Stomach smooth muscle (tissue), 2 donors: Measurements from ENCODE around the gene TTLL3.

ENCODE experiments used
- H3K27ac ChIP-seq: one replicate; pipeline ENCODE4 v1.7.0; 2013; ENCODE audit warnings: mild to moderate bottlenecking, low read length, inconsistent platforms
- H3K27me3 ChIP-seq, 2 donors: one replicate each; pipeline ENCODE4 v1.7.0; 2013; ENCODE audit warnings: low read length in 2 of 2; ENCODE audit not compliant: insufficient read depth in 2 of 2, control insufficient read depth in 1 of 2
- H3K36me3 ChIP-seq, 2 donors: one replicate each; pipeline ENCODE4 v1.7.0; 2013; ENCODE audit warnings: low read length in 2 of 2; ENCODE audit not compliant: control insufficient read depth in 2 of 2, insufficient read depth in 2 of 2
- H3K4me1 ChIP-seq: one replicate; pipeline ENCODE4 v1.7.0; 2013; ENCODE audit warnings: low read length; ENCODE audit not compliant: control insufficient read depth, insufficient read depth
- H3K4me3 ChIP-seq, 2 donors: one replicate each; pipeline ENCODE4 v1.7.0; 2013; ENCODE audit warnings: low read length in 2 of 2
- H3K9ac ChIP-seq, 2 donors: one replicate each; pipeline ENCODE4 v1.7.0; 2013; ENCODE audit warnings: low read length in 2 of 2, mild to moderate bottlenecking in 1 of 2
- H3K9me3 ChIP-seq, 2 donors: one replicate each; pipeline ENCODE4 v1.7.0; 2013; ENCODE audit warnings: low read length in 2 of 2; ENCODE audit not compliant: control insufficient read depth in 2 of 2
- donor health status: healthy.
- donor health status: Pancreatic carcinoma.

Gene TTLL3

GRCh38 chr3:9825451-9826040 is 15.5 kb downstream of the TTLL3 start:
- Histone ChIP-seq H3K27me3 (no peaks in the 10 kb centered on the region), H3K36me3 (peaks cover 13 to 14% of the 10 kb centered on the region in 2 donors), H3K9ac (no peak overlapping the region), H3K4me1 (no peaks in the 10 kb centered on the region), H3K4me3 (no peak overlapping the region), H3K9me3 (no peaks in the 10 kb centered on the region), H3K27ac (no peak overlapping the region)

GRCh38 chr3:9826815-9827573 is 16.9 kb downstream of the TTLL3 start:
- H3K4me3 ChIP-seq, result no peak overlapping the region
- no peaks in the 10 kb centered on the region for H3K4me1 ChIP-seq
- H3K9me3 ChIP-seq, result no peaks in the 10 kb centered on the region

GRCh38 chr3:9828801-9829755 is 19.0 kb downstream of the TTLL3 start:
- Histone ChIP-seq H3K36me3 (peaks cover 19 to 30% of the 10 kb centered on the region in 2 donors), H3K9me3 (no peaks in the 10 kb centered on the region), H3K4me1 (no peaks in the 10 kb centered on the region), H3K27ac (no peak overlapping the region), H3K27me3 (no peaks in the 10 kb centered on the region), H3K4me3 (no peak overlapping the region), H3K9ac (no peak overlapping the region)

More at GRCh38 chr3:9826815-9827573, 16.9 kb downstream of the TTLL3 start:
- Histone ChIP-seq H3K27ac (no peak overlapping the region), H3K9ac (no peak overlapping the region), H3K36me3 (peaks cover 13 to 17% of the 10 kb centered on the region in 2 donors), H3K27me3 (no peaks in the 10 kb centered on the region)

- no peaks in the 10 kb centered on the region for H3K4me1 ChIP-seq
- H3K4me3 ChIP-seq, result no peak overlapping the region
- no peaks in the 10 kb centered on the region for H3K9me3 ChIP-seq
- H3K9ac ChIP-seq, result no peak overlapping the region
- H3K27me3 ChIP-seq, result no peaks in the 10 kb centered on the region
- no peak overlapping the region for H3K27ac ChIP-seq
- peaks cover 34 to 43% of the 10 kb centered on the region in 2 donors for H3K36me3 ChIP-seq
Observed at GRCh38 chr3:9831253-9831652, 21.2 kb downstream of the TTLL3 start.

GRCh38 chr3:9833078-9833477 is 23.0 kb downstream of the TTLL3 start:
- no peaks in the 10 kb centered on the region for H3K27me3 ChIP-seq
- no peak overlapping the region for H3K27ac ChIP-seq
- H3K9me3 ChIP-seq, result no peaks in the 10 kb centered on the region
- H3K9ac ChIP-seq, result no peak overlapping the region
- no peak overlapping the region for H3K4me3 ChIP-seq
- H3K36me3 ChIP-seq, result peaks cover 37 to 48% of the 10 kb centered on the region in 2 donors
- H3K4me1 ChIP-seq, result no peaks in the 10 kb centered on the region

GRCh38 chr3:9834520-9835380 is 24.7 kb downstream of the TTLL3 start:
- Histone ChIP-seq H3K36me3 (peaks cover 34 to 48% of the 10 kb centered on the region in 2 donors), H3K27ac (no peak overlapping the region)

GRCh38 chr3:9837701-9838582 is 27.9 kb downstream of the TTLL3 start:
- Histone ChIP-seq H3K4me1 (peaks cover under 1% of the 10 kb centered on the region), H3K36me3 (peaks cover 50 to 54% of the 10 kb centered on the region in 2 donors), H3K27ac (no peak overlapping the region), H3K9ac (no peak overlapping the region), H3K9me3 (no peaks in the 10 kb centered on the region), H3K27me3 (no peaks in the 10 kb centered on the region), H3K4me3 (no peak overlapping the region)

More at GRCh38 chr3:9834520-9835380, 24.7 kb downstream of the TTLL3 start:
- Histone ChIP-seq H3K27me3 (no peaks in the 10 kb centered on the region), H3K4me1 (no peaks in the 10 kb centered on the region), H3K9me3 (no peaks in the 10 kb centered on the region), H3K9ac (no peak overlapping the region), H3K4me3 (no peak overlapping the region)

GRCh38 chr3:9838856-9839255 is 28.8 kb downstream of the TTLL3 start:
- no peaks in the 10 kb centered on the region for H3K27me3 ChIP-seq
- H3K36me3 ChIP-seq, result peaks cover 48 to 50% of the 10 kb centered on the region in 2 donors
- peaks cover 6% of the 10 kb centered on the region for H3K4me1 ChIP-seq
- no peak overlapping the region for H3K4me3 ChIP-seq
- H3K9me3 ChIP-seq, result no peaks in the 10 kb centered on the region
- H3K27ac ChIP-seq, result no peak overlapping the region
- no peak overlapping the region for H3K9ac ChIP-seq

- Histone ChIP-seq H3K27me3 (no peaks in the 10 kb centered on the region), H3K36me3 (peaks cover 35% of the 10 kb centered on the region in 2 donors), H3K27ac (no peak overlapping the region)
Observed at GRCh38 chr3:9841015-9841414, 31.0 kb downstream of the TTLL3 start.

More at GRCh38 chr3:9841015-9841414, 31.0 kb downstream of the TTLL3 start:
- no peaks in the 10 kb centered on the region for H3K9me3 ChIP-seq
- H3K9ac ChIP-seq, result no peak overlapping the region
- H3K4me1 ChIP-seq, result peaks cover 6% of the 10 kb centered on the region
- no peak overlapping the region for H3K4me3 ChIP-seq
